H9 (cell line): ENCODE measurements around the gene ANGPT4. TPM values are rescaled to one million over a fixed set of nuclear protein-coding genes. Genes with fewer than 3 reads are reported as not detected.

Experiments used
- DNase-seq: peaks from one replicate; pipeline ENCODE4 v3.0.0-alpha.2; 2017
- H2AFZ ChIP-seq: one replicate; pipeline ENCODE4 v1.6.1; 2013; ENCODE audit warnings: mild to moderate bottlenecking, low read length, control low read depth, moderate library complexity
- H2AK5ac ChIP-seq: 2 replicates; pipeline ENCODE4 v1.6.1; 2013; ENCODE audit warnings: low read length, control low read depth, mixed read lengths; ENCODE audit not compliant: insufficient read length
- H2BK120ac ChIP-seq: one replicate; pipeline ENCODE4 v1.6.1; 2013; ENCODE audit warnings: low read depth, mild to moderate bottlenecking, low read length, control low read depth, inconsistent platforms; ENCODE audit not compliant: poor library complexity, severe bottlenecking
- H2BK12ac ChIP-seq: 2 replicates; pipeline ENCODE4 v1.6.1; 2013; ENCODE audit warnings: low read length, control low read depth, mixed read lengths, low read depth; ENCODE audit not compliant: insufficient read length
- H2BK15ac ChIP-seq: 2 replicates; pipeline ENCODE4 v1.6.1; 2013; ENCODE audit warnings: low read depth, low read length, control low read depth
- H2BK20ac ChIP-seq: one replicate; pipeline ENCODE4 v1.6.1; 2013; ENCODE audit warnings: low read depth, mild to moderate bottlenecking, low read length, control low read depth, inconsistent platforms; ENCODE audit not compliant: poor library complexity, severe bottlenecking
- H2BK5ac ChIP-seq: 2 replicates; pipeline ENCODE4 v1.6.1; 2013; ENCODE audit warnings: low read length, control low read depth, mixed read lengths; ENCODE audit not compliant: insufficient read length
- H3K14ac ChIP-seq: 2 replicates; pipeline ENCODE4 v1.6.1; 2013; ENCODE audit warnings: low read length, control low read depth; ENCODE audit not compliant: insufficient read depth
- H3K18ac ChIP-seq: 2 replicates; pipeline ENCODE4 v1.6.1; 2013; ENCODE audit warnings: low read depth, mild to moderate bottlenecking, mixed read lengths, low read length, control low read depth; ENCODE audit not compliant: insufficient read length
- H3K23ac ChIP-seq: 2 replicates; pipeline ENCODE4 v1.6.1; 2013; ENCODE audit warnings: low read length, control low read depth, mixed read lengths, low read depth; ENCODE audit not compliant: insufficient read length
- H3K23me2 ChIP-seq: 2 replicates; pipeline ENCODE4 v1.6.1; 2013; ENCODE audit warnings: low read depth, mild to moderate bottlenecking, mixed read lengths, low read length, control low read depth; ENCODE audit not compliant: insufficient read length, poor library complexity, severe bottlenecking
- H3K27ac ChIP-seq: 2 replicates; pipeline ENCODE4 v1.5.1; 2013; ENCODE audit warnings: low read length, control low read depth, mixed read lengths, low read depth; ENCODE audit not compliant: insufficient read length
- H3K27me3 ChIP-seq: 2 replicates; pipeline ENCODE4 v1.6.1; 2013; ENCODE audit warnings: low read length, control low read depth, inconsistent platforms; ENCODE audit not compliant: insufficient read depth
- H3K4ac ChIP-seq: 2 replicates; pipeline ENCODE4 v1.6.1; 2013; ENCODE audit warnings: low read depth, mild to moderate bottlenecking, control low read depth, inconsistent platforms, low read length, moderate library complexity
- H3K4me1 ChIP-seq: 2 replicates; pipeline ENCODE4 v1.6.1; 2013; ENCODE audit warnings: low read length, control low read depth, inconsistent platforms; ENCODE audit not compliant: insufficient read depth
- H3K4me2 ChIP-seq: 2 replicates; pipeline ENCODE4 v1.6.1; 2013; ENCODE audit warnings: low read length, control low read depth, mixed read lengths; ENCODE audit not compliant: insufficient read length, insufficient read depth
- H3K56ac ChIP-seq: 2 replicates; pipeline ENCODE4 v1.6.1; 2013; ENCODE audit warnings: low read depth, mild to moderate bottlenecking, mixed read lengths, low read length, control low read depth; ENCODE audit not compliant: insufficient read length
- H3K79me1 ChIP-seq: 2 replicates; pipeline ENCODE4 v1.6.1; 2013; ENCODE audit warnings: low read depth, mild to moderate bottlenecking, moderate library complexity, low read length, control low read depth, inconsistent platforms; ENCODE audit not compliant: insufficient read depth, poor library complexity, severe bottlenecking
- H3K79me2 ChIP-seq: 2 replicates; pipeline ENCODE4 v1.6.1; 2013; ENCODE audit warnings: low read length, control low read depth, inconsistent platforms; ENCODE audit not compliant: insufficient read depth
- H3K9ac ChIP-seq: 2 replicates; pipeline ENCODE4 v1.6.1; 2013; ENCODE audit warnings: low read length, control low read depth, mixed read lengths; ENCODE audit not compliant: insufficient read length; ENCODE audit errors: extremely low read depth
- H3K9me3 ChIP-seq: one replicate; pipeline ENCODE4 v1.6.1; 2013; ENCODE audit warnings: low read depth, low read length, inconsistent platforms; ENCODE audit not compliant: control insufficient read depth
- H3T11ph ChIP-seq: one replicate; pipeline ENCODE4 v1.6.1; 2013; ENCODE audit warnings: mild to moderate bottlenecking, low read length, control low read depth, inconsistent platforms
- H4K20me1 ChIP-seq: one replicate; pipeline ENCODE4 v1.6.1; 2013; ENCODE audit not compliant: control insufficient read depth, insufficient read length, insufficient read depth
- H4K5ac ChIP-seq: 2 replicates; pipeline ENCODE4 v1.6.1; 2013; ENCODE audit warnings: low read depth, mild to moderate bottlenecking, mixed read lengths, low read length, control low read depth; ENCODE audit not compliant: insufficient read length
- H4K8ac ChIP-seq: replicated peaks from 2 replicates; pipeline ENCODE4 v1.6.1; 2013; ENCODE audit warnings: low read length, control low read depth, mixed read lengths, low read depth; ENCODE audit not compliant: insufficient read length
- H4K91ac ChIP-seq: 2 replicates; pipeline ENCODE4 v1.6.1; 2013; ENCODE audit warnings: low read depth, mild to moderate bottlenecking, moderate library complexity, mixed read lengths, low read length, control low read depth; ENCODE audit not compliant: insufficient read length
- H3K27ac Mint-ChIP-seq, 3 experiments: 2 replicates in 2 of 3; 3 replicates in 1 of 3; pipeline ENCODE4 v1.8.0; 2020 to 2021; ENCODE audit warnings: mixed read lengths in 3 of 3, mild to moderate bottlenecking in 1 of 3, moderate library complexity in 1 of 3
- H3K27me3 Mint-ChIP-seq: 2 replicates; pipeline ENCODE4 v1.8.0; 2021; ENCODE audit warnings: low read depth, mild to moderate bottlenecking, moderate library complexity, mixed read lengths
- H3K36me3 Mint-ChIP-seq, 3 experiments: 2 replicates in 2 of 3; 3 replicates in 1 of 3; pipeline ENCODE4 v1.8.0; 2020 to 2021; ENCODE audit warnings: low read depth in 3 of 3, mixed read lengths in 3 of 3; ENCODE audit not compliant: insufficient read depth in 1 of 3
- H3K4me1 Mint-ChIP-seq, 2 experiments: 2 replicates each; pipeline ENCODE4 v1.8.0; 2020; ENCODE audit warnings: mixed read lengths in 2 of 2
- H3K4me3 Mint-ChIP-seq, 2 experiments: 2 replicates in 1 of 2; 3 replicates in 1 of 2; pipeline ENCODE4 v1.8.0; 2020 to 2021; ENCODE audit warnings: mild to moderate bottlenecking in 2 of 2, mixed read lengths in 2 of 2, moderate library complexity in 1 of 2
- H3K9me3 Mint-ChIP-seq, 2 experiments: 2 replicates in 1 of 2; 3 replicates in 1 of 2; pipeline ENCODE4 v1.8.0; 2020; ENCODE audit warnings: mild to moderate bottlenecking in 2 of 2, mixed read lengths in 2 of 2, moderate library complexity in 1 of 2
- CTCF ChIP-seq: fragments of 200-600 bp; sonication (generic); conservative IDR thresholded peaks from 3 replicates; pipeline ENCODE4 v1.8.0; 2021; ENCODE audit warnings: antibody characterized with exemption, mild to moderate bottlenecking
- WGBS: extraction: QIAGEN DNeasy Blood & Tissue Kit; methylation state at CpG from one replicate; pipeline ENCODE4 v1.1.7; 2013; ENCODE audit warnings: missing lambda C conversion rate, low lambda C conversion rate, mixed read lengths; ENCODE audit not compliant: insufficient read length; ENCODE audit errors: extremely low coverage; 5-methylcytosine and 5-hydroxymethylcytosine counted together
- total RNA-seq: library from RNA; stranded (reverse); gene quantifications from 2 replicates; pipeline ENCODE4 v1.2.1, GENCODE V29; 2021

The ANGPT4 gene
- total RNA-seq, 1 experiment from 2014 or later, result 0.11 TPM

- Histone ChIP-seq H3K23me2 (no peaks in the 10 kb centered on the region), H2AK5ac (no peak overlapping the region), H4K8ac (no peak overlapping the region), H2BK12ac (no peak overlapping the region), H3K9ac (no peak overlapping the region), H3K27me3 (no peaks in the 10 kb centered on the region), H3K27ac (no peak overlapping the region), H3K14ac (no peak overlapping the region), H2BK5ac (no peak overlapping the region), H3K18ac (no peak overlapping the region), H3K4ac (no peak overlapping the region), H4K20me1 (no peaks in the 10 kb centered on the region), H3T11ph (no peak overlapping the region), H3K9me3 (peaks cover 18% of the 10 kb centered on the region), H3K4me1 (no peaks in the 10 kb centered on the region), H2AFZ (no peak overlapping the region), H2BK20ac (no peak overlapping the region), H2BK15ac (no peak overlapping the region), H3K79me1 (no peaks in the 10 kb centered on the region), H3K79me2 (no peaks in the 10 kb centered on the region), H3K56ac (no peak overlapping the region), H4K91ac (no peak overlapping the region), H3K4me2 (no peak overlapping the region), H3K23ac (no peak overlapping the region), H4K5ac (no peak overlapping the region), H2BK120ac (no peak overlapping the region)
- H3K36me3 Mint-ChIP-seq, result peaks cover 3 to 23% (median 16%) of the 10 kb centered on the region in 3 experiments; a peak in 5 of 7 replicates
- TF ChIP-seq CTCF, result no peak
- WGBS, result no CpG with 5 or more reads among the region's 2 CpGs
- no peak for DNase-seq
- peaks cover 5% of the 10 kb centered on the region in 2 experiments; a peak in 3 of 4 replicates for H3K4me1 Mint-ChIP-seq
- peaks cover 6% of the 10 kb centered on the region; the same call in 1 of the 2 replicates for H3K27me3 Mint-ChIP-seq
- H3K27ac Mint-ChIP-seq, result no peak overlapping the region
- no peak overlapping the region for H3K4me3 Mint-ChIP-seq
- H3K9me3 Mint-ChIP-seq, result peaks cover 33 to 37% of the 10 kb centered on the region in 2 experiments
Measured at GRCh38 chr20:933029-933428, 16.9 kb upstream of the ANGPT4 start.
